Bronchial epithelial cell (primary cell): Measurements from ENCODE around the gene C19orf85. TPM values are rescaled to one million over a fixed set of nuclear protein-coding genes. Genes with fewer than 3 reads are reported as not detected.
"Not testable (repeated sequence)": the region's sequence is repeated elsewhere in the genome, so short reads cannot be mapped to it uniquely, and the experiment has no call there.

Experiments
- DNase-seq: peaks from one replicate; pipeline ENCODE4 v3.0.0-alpha.2; 2010; ENCODE audit warnings: low read depth
- FAIRE-seq: peaks from 2 replicates; lab custom pipeline; 2011; peaks lifted over from hg19 to GRCh38; lab: Jason Lieb, UNC
- H3K27me3 ChIP-seq: 2 replicates; pipeline ENCODE4 v1.5.1; 2011; ENCODE audit warnings: low read length; ENCODE audit not compliant: control insufficient read depth, insufficient read depth
- H3K36me3 ChIP-seq: 2 replicates; pipeline ENCODE4 v1.5.1; 2011; ENCODE audit warnings: low read length; ENCODE audit not compliant: control insufficient read depth, insufficient read depth
- H3K4me3 ChIP-seq: 2 replicates; pipeline ENCODE4 v1.5.1; 2011; ENCODE audit warnings: mild to moderate bottlenecking, low read depth, low read length, control low read depth
- CTCF ChIP-seq: IDR thresholded peaks from 2 replicates; pipeline ENCODE4 v1.5.1; 2011; ENCODE audit warnings: mild to moderate bottlenecking, moderate library complexity, low read length, control low read depth, inconsistent platforms; ENCODE audit not compliant: insufficient read depth, severe bottlenecking
- total RNA-seq: library from RNA; depleted of rRNA; stranded (reverse); fragments of >200 nt; gene quantifications from 2 replicates; pipeline ENCODE4 v1.2.1, GENCODE V29; 2014

The C19orf85 gene
- total RNA-seq, 1 donor from 2014 or later = not detected

- TF ChIP-seq CTCF = no peak
- FAIRE-seq (peak; percentile 66), DNase-seq (no peak)
- no peak overlapping the region for H3K4me3 ChIP-seq
- H3K27me3 ChIP-seq = no peaks in the 10 kb centered on the region
- H3K36me3 ChIP-seq = no peaks in the 10 kb centered on the region
Measured at GRCh38 chr19:55432241-55432959, 32.2 kb downstream of the C19orf85 start.

- FAIRE-seq = no peak
- Histone ChIP-seq H3K27me3 (no peaks in the 10 kb centered on the region), H3K4me3 (no peak overlapping the region), H3K36me3 (no peaks in the 10 kb centered on the region)
- no peak for DNase-seq
- TF ChIP-seq CTCF = no peak
Measured at GRCh38 chr19:55431183-55431582, 33.4 kb downstream of the C19orf85 start.

- DNase-seq (no peak), FAIRE-seq (no peak)
- no peak for TF ChIP-seq CTCF
- Histone ChIP-seq H3K36me3 (no peaks in the 10 kb centered on the region), H3K27me3 (no peaks in the 10 kb centered on the region), H3K4me3 (no peak overlapping the region)
Measured at GRCh38 chr19:55426042-55426441, 38.5 kb downstream of the C19orf85 start.

GRCh38 chr19:55424518-55424917 is 40.0 kb downstream of the C19orf85 start:
- DNase-seq = no peak
- Histone ChIP-seq H3K36me3 (no peaks in the 10 kb centered on the region), H3K27me3 (no peaks in the 10 kb centered on the region), H3K4me3 (no peak overlapping the region)
- no peak for FAIRE-seq
- no peak for TF ChIP-seq CTCF

- no peak for DNase-seq
- TF ChIP-seq CTCF = no peak
- H3K36me3 ChIP-seq = no peaks in the 10 kb centered on the region
- no peaks in the 10 kb centered on the region for H3K27me3 ChIP-seq
- FAIRE-seq = no peak
- no peak overlapping the region for H3K4me3 ChIP-seq
Measured at GRCh38 chr19:55423225-55424005, 41.1 kb downstream of the C19orf85 start.

GRCh38 chr19:55421281-55421680 is 43.3 kb downstream of the C19orf85 start:
- DNase-seq, H3K36me3 ChIP-seq, H3K27me3 ChIP-seq, H3K4me3 ChIP-seq, FAIRE-seq: not testable (repeated sequence)
